SJSA1 (cell line): Measurements from ENCODE around the gene MCRIP1. TPM values are rescaled to one million over a fixed set of nuclear protein-coding genes. Genes with fewer than 3 reads are reported as not detected.

Source experiments
- DNase-seq, 2 experiments: peaks; one replicate each; pipeline ENCODE4 v3.0.0-alpha.2; 2015 to 2020; ENCODE audit warnings: low spot score in 2 of 2, low read depth in 1 of 2
- H3K27ac ChIP-seq: fragments of 250-450 bp; sonication (Bioruptor Pico); 2 replicates; pipeline ENCODE4 v1.5.1; 2020; ENCODE audit warnings: mild to moderate bottlenecking, moderate library complexity
- H3K27me3 ChIP-seq: fragments of 250-450 bp; sonication (Bioruptor Pico); replicated peaks from 2 replicates; pipeline ENCODE4 v1.5.1; 2020; ENCODE audit warnings: mild to moderate bottlenecking, moderate library complexity
- H3K36me3 ChIP-seq: fragments of 250-450 bp; sonication (Bioruptor Pico); 2 replicates; pipeline ENCODE4 v1.5.1; 2020; ENCODE audit warnings: mild to moderate bottlenecking
- H3K4me1 ChIP-seq: fragments of 250-450 bp; sonication (Bioruptor Pico); replicated peaks from 2 replicates; pipeline ENCODE4 v1.6.1; 2021; ENCODE audit warnings: mild to moderate bottlenecking
- H3K4me3 ChIP-seq: fragments of 250-450 bp; sonication (Bioruptor Pico); 2 replicates; pipeline ENCODE4 v1.5.1; 2020; ENCODE audit warnings: mild to moderate bottlenecking
- H3K9me3 ChIP-seq: fragments of 250-450 bp; sonication (Bioruptor Pico); replicated peaks from 2 replicates; pipeline ENCODE4 v1.5.1; 2020; ENCODE audit warnings: mild to moderate bottlenecking
- total RNA-seq: library from RNA; depleted of rRNA; stranded (reverse); fragments of >200 nt; shearing (Covaris generic); gene quantifications from 2 replicates; pipeline ENCODE4 v1.2.3, GENCODE V29; 2014

MCRIP1 gene
- total RNA-seq, 1 experiment from 2014 or later: 154 TPM

GRCh38 chr17:81813371-81813684 is 19.8 kb downstream of the MCRIP1 start:
- Histone ChIP-seq H3K4me1 (peaks cover 23% of the 10 kb centered on the region), H3K27me3 (peaks cover 38% of the 10 kb centered on the region), H3K36me3 (no peaks in the 10 kb centered on the region), H3K4me3 (no peak overlapping the region), H3K9me3 (peaks cover 3% of the 10 kb centered on the region; the same call in 1 of the 2 replicates), H3K27ac (no peak overlapping the region)
- no peak for DNase-seq

GRCh38 chr17:81812571-81813370 is 20.3 kb downstream of the MCRIP1 start:
- Histone ChIP-seq H3K36me3 (no peaks in the 10 kb centered on the region), H3K27ac (no peak overlapping the region), H3K4me1 (peaks cover 23% of the 10 kb centered on the region), H3K4me3 (no peak overlapping the region), H3K27me3 (peaks cover 43% of the 10 kb centered on the region), H3K9me3 (peaks cover 3% of the 10 kb centered on the region; the same call in 1 of the 2 replicates)
- no peak for DNase-seq

DNA sequence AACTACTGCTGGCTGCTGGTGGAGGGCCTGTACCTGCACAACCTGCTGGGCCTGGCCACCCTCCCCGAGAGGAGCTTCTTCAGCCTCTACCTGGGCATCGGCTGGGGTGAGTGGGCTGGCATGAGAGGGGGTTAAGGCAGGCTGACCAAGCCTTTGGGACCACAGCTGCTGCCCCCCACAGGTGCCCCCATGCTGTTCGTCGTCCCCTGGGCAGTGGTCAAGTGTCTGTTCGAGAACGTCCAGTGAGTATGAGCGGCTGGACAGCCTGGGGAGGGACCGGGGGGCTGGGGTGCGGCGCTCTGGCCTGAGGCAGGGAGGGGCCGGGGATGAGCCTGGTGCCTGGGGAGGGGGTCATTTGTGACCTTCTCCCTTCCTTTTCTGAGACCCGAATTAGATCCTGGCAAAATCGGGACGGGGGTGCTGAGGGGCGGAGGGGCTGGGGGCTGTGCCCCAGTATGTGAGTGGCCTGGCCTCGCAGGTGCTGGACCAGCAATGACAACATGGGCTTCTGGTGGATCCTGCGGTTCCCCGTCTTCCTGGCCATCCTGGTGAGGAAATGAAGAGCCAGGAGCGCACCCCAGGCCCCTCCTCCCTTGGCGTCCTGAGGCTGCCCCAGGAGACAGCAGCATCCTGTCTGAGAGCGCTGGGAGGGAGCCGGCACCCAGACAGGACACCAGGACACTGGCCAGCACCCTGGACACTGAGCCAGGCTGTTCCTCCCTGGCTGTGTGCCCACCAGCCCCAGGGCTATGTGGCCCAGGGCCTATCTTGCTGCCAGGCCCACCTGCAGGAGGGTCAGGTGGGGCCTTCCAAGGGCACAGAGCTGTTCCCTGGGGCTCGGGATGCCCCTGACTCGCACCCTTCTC is 21.2 kb downstream of the MCRIP1 start:
- no peaks in the 10 kb centered on the region for H3K36me3 ChIP-seq
- peaks cover 49% of the 10 kb centered on the region for H3K27me3 ChIP-seq
- no peak for DNase-seq
- peaks cover 17% of the 10 kb centered on the region for H3K4me1 ChIP-seq
- H3K9me3 ChIP-seq: peaks cover 3% of the 10 kb centered on the region; the same call in 1 of the 2 replicates
- H3K27ac ChIP-seq: no peak overlapping the region
- no peak overlapping the region for H3K4me3 ChIP-seq

DNA sequence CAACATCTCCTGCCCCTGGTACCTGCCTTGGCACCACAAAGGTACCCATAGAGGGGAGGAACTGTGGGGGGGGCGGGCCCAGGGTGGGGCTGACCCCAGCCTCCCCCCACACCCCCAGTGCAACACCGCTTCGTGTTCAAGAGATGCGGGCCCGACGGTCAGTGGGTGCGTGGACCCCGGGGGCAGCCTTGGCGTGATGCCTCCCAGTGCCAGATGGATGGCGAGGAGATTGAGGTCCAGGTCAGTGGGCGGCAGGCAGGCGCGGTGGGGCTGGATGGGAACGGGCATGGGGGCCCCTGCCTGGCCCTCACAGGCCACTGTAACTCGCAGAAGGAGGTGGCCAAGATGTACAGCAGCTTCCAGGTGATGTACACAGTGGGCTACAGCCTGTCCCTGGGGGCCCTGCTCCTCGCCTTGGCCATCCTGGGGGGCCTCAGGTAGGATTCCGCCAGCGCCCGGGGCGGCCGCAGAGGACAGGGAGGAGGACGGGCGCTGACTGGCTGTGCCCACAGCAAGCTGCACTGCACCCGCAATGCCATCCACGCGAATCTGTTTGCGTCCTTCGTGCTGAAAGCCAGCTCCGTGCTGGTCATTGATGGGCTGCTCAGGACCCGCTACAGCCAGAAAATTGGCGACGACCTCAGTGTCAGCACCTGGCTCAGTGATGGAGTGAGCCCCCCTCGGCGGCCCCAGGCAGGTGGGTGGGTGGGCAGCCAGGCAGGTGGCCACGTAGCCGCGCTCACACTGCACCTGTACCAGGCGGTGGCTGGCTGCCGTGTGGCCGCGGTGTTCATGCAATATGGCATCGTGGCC is 22.0 kb downstream of the MCRIP1 start:
- H3K27me3 ChIP-seq: peaks cover 50% of the 10 kb centered on the region
- DNase-seq: no peak

DNA sequence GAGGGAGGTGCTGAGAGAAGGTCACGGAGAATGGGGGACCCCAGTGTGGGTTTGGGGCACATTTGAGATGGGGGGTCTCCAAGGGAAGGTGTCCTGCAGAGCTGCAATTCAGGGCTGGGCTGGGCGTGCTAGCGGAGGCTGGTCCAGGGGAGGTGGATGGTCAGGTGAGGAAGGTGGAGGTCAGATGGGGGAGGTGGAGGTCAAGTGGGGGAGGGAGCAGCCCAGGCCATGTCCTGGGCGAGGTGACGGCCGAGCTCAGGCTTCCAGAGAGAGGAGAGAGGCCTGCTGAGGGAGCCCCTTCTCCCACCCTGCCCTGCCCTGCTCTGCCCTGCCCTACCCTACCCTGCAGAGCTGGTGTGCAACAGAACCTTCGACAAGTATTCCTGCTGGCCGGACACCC is 22.6 kb downstream of the MCRIP1 start:
- peaks cover 8% of the 10 kb centered on the region for H3K4me1 ChIP-seq
- no peak for DNase-seq
- no peaks in the 10 kb centered on the region for H3K36me3 ChIP-seq
- peaks cover 56% of the 10 kb centered on the region for H3K27me3 ChIP-seq
- H3K9me3 ChIP-seq: peaks cover 3% of the 10 kb centered on the region; the same call in 1 of the 2 replicates
- no peak overlapping the region for H3K4me3 ChIP-seq
- no peak overlapping the region for H3K27ac ChIP-seq

More for the DNA sequence above, 22.0 kb downstream of the MCRIP1 start:
- no peak overlapping the region for H3K4me3 ChIP-seq
- H3K27ac ChIP-seq: no peak overlapping the region
- no peaks in the 10 kb centered on the region for H3K36me3 ChIP-seq
- peaks cover 3% of the 10 kb centered on the region; the same call in 1 of the 2 replicates for H3K9me3 ChIP-seq
- peaks cover 9% of the 10 kb centered on the region for H3K4me1 ChIP-seq

DNA sequence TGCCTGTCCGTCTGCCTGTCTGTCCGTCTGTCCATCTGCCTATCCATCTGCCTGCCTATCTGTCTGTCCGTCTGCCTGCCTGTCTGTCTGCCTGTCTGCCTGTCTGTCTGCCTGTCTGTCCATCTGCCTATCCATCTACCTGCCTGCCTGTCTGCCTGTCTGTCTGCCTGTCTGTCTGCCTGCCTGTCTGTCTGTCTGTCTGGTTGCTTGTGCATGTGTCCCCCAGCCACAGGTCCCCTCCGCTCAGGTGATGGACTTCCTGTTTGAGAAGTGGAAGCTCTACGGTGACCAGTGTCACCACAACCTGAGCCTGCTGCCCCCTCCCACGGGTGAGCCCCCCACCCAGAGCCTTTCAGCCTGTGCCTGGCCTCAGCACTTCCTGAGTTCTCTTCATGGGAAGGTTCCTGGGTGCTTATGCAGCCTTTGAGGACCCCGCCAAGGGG is 23.5 kb downstream of the MCRIP1 start:
- Histone ChIP-seq H3K36me3 (no peaks in the 10 kb centered on the region), H3K4me1 (peaks cover 4% of the 10 kb centered on the region; the same call in 1 of the 2 replicates), H3K4me3 (no peak overlapping the region), H3K27me3 (peaks cover 62% of the 10 kb centered on the region), H3K27ac (no peak overlapping the region), H3K9me3 (peaks cover 3% of the 10 kb centered on the region)
- no peak for DNase-seq

DNA sequence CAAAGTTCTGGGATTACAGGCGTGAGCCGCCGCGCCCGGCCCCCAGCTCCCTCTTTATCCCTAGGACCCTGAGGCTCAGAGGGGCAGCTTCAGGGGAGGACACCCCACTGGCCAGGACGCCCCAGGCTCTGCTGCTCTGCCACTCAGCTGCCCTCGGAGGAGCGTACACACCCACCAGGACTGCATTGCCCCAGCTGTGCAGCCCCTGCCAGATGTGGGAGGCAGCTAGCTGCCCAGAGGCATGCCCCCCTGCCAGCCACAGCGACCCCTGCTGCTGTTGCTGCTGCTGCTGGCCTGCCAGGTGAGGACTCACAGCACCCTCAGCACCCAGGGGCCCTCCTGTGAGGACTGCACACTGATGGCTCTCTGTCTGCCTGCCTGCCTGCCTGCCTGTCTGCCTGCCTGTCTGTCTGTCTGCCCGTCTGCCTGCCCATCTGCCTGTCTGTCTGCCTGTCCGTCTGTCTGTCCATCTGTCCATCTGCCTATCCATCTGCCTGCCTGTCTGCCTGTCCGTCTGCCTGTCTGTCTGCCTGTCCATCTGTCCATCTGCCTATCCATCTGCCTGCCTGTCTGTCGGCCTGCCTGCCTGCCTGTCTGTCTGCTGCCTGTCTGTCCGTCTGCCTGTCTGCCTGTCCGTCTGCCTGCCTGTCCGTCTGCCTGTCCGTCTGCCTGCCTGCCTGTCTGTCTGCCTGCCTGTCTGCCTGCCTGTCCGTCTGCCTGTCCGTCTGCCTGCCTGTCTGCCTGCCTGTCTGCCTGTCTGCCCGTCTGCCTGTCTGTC is 24.1 kb downstream of the MCRIP1 start:
- Histone ChIP-seq H3K4me1 (peaks cover 7% of the 10 kb centered on the region; the same call in 1 of the 2 replicates), H3K9me3 (peaks cover 3% of the 10 kb centered on the region), H3K27ac (no peak overlapping the region), H3K36me3 (no peaks in the 10 kb centered on the region), H3K4me3 (no peak overlapping the region), H3K27me3 (peaks cover 68% of the 10 kb centered on the region)
- DNase-seq: no peak

DNA sequence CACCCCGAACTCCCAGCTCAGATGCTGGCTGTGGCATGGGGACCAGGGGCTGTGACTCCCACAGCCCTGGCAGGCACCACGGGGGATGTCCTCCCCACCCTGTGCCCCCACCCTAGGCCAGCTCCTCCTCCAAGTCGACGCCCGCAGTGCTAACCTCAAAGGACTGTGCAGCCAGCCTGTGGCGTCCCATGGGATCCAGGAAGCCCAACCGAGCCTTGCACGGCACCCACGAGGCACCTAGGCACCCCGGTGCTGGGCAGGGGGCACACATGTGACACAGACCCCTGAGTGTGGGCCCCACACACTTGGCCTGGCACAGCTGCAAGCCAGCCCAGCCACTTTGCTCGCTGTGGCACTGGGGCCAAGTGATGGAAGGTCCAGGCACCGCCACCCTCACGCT is 25.3 kb downstream of the MCRIP1 start:
- no peak overlapping the region for H3K4me3 ChIP-seq
- peaks cover 9% of the 10 kb centered on the region for H3K9me3 ChIP-seq
- H3K36me3 ChIP-seq: no peaks in the 10 kb centered on the region
- H3K4me1 ChIP-seq: peaks cover 10% of the 10 kb centered on the region
- peaks cover 73% of the 10 kb centered on the region for H3K27me3 ChIP-seq
- no peak for DNase-seq
- no peak overlapping the region for H3K27ac ChIP-seq

- Histone ChIP-seq H3K9me3 (peaks cover 9% of the 10 kb centered on the region), H3K4me3 (no peak overlapping the region), H3K4me1 (peaks cover 10% of the 10 kb centered on the region), H3K36me3 (no peaks in the 10 kb centered on the region), H3K27me3 (peaks cover 75% of the 10 kb centered on the region), H3K27ac (no peak overlapping the region)
- DNase-seq: no peak
These were observed 25.8 kb downstream of the MCRIP1 start for GRCh38 chr17:81807210-81807719.

- no peak for DNase-seq
- Histone ChIP-seq H3K27ac (no peak overlapping the region), H3K27me3 (peaks cover 79% of the 10 kb centered on the region), H3K9me3 (peaks cover 9% of the 10 kb centered on the region), H3K4me1 (peaks cover 10% of the 10 kb centered on the region), H3K4me3 (no peak overlapping the region), H3K36me3 (no peaks in the 10 kb centered on the region)
These were observed 26.5 kb downstream of the MCRIP1 start for GRCh38 chr17:81806461-81807209.

GRCh38 chr17:81805707-81806460 is 27.2 kb downstream of the MCRIP1 start:
- no peak for DNase-seq
- H3K27ac ChIP-seq: no peak overlapping the region
- H3K36me3 ChIP-seq: no peaks in the 10 kb centered on the region
- peaks cover 9% of the 10 kb centered on the region for H3K9me3 ChIP-seq
- H3K4me1 ChIP-seq: peaks cover 10% of the 10 kb centered on the region
- no peak overlapping the region for H3K4me3 ChIP-seq
- peaks cover 77% of the 10 kb centered on the region for H3K27me3 ChIP-seq
